Measurements from ENCODE around the gene BRSK1.
A peak's percentile ranks its signal among the peaks of the same experiment; 100 is the strongest.
"Not testable (repeated sequence)": the region's sequence is repeated elsewhere in the genome, so short reads cannot be mapped to it uniquely, and the experiment has no call there.

Gene BRSK1

DNA sequence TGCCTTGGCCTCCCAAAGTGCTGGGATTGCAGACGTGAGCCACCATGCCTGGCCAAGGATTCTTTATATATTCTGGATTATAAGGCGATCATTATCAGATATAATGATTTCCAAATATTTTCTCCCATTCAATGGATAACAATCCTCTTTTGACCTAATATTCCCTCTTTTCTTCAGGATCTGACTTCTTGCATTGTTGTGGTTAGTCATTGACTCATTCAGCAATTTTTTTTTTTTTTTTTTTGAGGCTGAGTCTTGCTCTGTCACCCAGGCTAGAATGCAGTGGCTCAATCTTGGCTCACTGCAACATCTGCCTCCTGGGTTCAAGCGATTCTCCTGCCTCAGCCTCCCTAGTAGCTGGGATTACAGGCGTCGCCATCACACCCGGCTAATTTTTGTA is 46.0 kb downstream of the BRSK1 start:
- H3K36me3 ChIP-seq (ENCODE audit: insufficient read depth, low read length); H3K4me2 ChIP-seq (ENCODE audit: low read length); H3K9ac ChIP-seq (ENCODE audit: low read depth, low read length); H3K9me3 ChIP-seq (replicated peaks; ENCODE audit: low read length); H3K4me1 ChIP-seq (ENCODE audit: control insufficient read depth, insufficient read depth, low read length); H3K4me3 ChIP-seq (ENCODE audit: low read length): not testable (repeated sequence)
- peaks cover 12% of the 10 kb centered on the region for H3K27me3 ChIP-seq (ENCODE audit: control insufficient read depth, insufficient read depth, low read length)

DNA sequence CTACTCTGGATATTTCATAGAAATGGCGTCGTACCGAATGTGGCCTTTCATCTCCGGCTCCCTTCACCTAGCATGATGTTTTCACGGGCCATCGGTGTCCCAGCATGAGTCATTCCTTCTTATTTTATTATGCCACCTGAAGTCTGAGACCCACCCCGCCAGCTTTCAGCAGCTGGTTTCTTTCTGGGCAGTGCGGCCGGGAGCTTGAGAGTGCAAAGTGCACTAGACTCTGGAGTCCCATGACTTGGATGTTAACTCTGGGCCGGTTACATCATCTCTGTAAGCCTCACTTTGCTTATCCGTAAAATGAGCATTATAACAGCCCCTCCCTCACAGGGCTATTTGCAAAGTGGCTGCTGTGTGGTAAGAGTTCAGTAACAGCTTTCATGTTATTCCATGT is 50.1 kb downstream of the BRSK1 start:
- H3K9me3 ChIP-seq (replicated peaks; ENCODE audit: low read length): no peaks in the 10 kb centered on the region
- peaks cover 6% of the 10 kb centered on the region for H3K4me1 ChIP-seq (ENCODE audit: control insufficient read depth, insufficient read depth, low read length)
- peaks cover 22% of the 10 kb centered on the region for H3K27me3 ChIP-seq (ENCODE audit: control insufficient read depth, insufficient read depth, low read length)
- H3K36me3 ChIP-seq (ENCODE audit: insufficient read depth, low read length): no peaks in the 10 kb centered on the region
- H3K9ac ChIP-seq (ENCODE audit: low read depth, low read length): no peak overlapping the region
- no peak overlapping the region for H3K4me3 ChIP-seq (ENCODE audit: low read length)
- no peak overlapping the region for H3K4me2 ChIP-seq (ENCODE audit: low read length)

DNA sequence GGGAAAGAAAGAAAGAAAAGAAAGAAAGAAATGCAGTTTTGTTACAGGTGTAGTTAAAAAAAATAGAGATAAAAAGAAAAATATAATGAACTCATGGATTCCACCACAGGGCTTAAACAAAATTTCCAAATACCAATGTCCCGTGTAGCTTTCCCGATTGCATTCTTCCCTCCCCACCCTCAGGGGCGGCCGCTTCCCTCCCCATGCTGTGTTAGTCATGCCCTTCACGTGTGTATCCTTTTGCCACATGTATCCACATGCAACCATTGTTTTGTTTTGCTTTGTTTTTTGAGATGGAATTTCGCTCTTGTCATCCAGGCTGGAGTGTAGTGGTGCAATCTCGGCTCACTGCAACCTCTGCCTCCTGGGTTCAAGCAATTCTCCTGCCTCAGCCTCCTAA is 52.3 kb downstream of the BRSK1 start:
- H3K36me3 ChIP-seq (ENCODE audit: insufficient read depth, low read length): no peaks in the 10 kb centered on the region
- no peak overlapping the region for H3K4me2 ChIP-seq (ENCODE audit: low read length)
- H3K9ac ChIP-seq (ENCODE audit: low read depth, low read length): no peak overlapping the region
- peaks cover 17% of the 10 kb centered on the region for H3K4me1 ChIP-seq (ENCODE audit: control insufficient read depth, insufficient read depth, low read length)
- peaks cover 22% of the 10 kb centered on the region for H3K27me3 ChIP-seq (ENCODE audit: control insufficient read depth, insufficient read depth, low read length)
- H3K4me3 ChIP-seq (ENCODE audit: low read length): no peak overlapping the region
- H3K9me3 ChIP-seq (replicated peaks; ENCODE audit: low read length): no peaks in the 10 kb centered on the region

DNA sequence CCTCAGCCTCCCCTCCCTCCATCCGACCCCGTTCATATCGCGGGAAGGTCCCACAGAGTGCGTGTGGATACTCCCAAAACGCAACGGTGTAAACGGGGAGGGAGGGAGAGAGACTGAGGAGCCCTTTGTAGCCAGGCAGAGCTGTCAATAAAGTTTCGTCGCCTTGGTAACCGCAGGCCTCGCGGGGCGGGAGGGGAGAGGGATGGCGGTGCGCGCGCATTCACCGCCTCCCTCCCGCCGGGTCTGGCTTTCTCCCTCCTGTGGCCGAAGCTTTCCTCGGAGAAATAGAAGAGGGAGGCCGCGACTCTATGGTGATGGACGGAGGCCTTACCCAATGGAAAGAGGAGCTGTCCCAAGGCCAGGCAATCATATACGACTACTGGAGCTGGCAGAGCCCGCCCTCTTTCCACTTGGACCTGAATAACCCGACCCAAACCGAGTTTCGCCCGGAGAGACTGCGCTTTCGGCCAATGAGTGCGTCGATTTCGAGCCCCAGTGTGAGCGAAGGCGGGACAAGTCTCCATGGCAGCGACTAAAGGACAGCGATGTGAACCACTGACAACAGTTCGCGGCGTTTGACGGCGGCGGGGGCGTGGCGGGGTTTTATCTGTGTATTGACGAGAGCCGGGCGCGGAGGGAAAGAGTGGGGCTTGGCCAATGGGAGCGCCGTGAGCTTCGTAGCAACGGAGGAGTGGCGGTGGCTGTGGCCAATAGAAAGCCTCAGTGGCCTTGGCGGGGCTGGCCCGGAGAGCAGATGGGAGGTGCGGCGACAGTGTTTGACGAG is 55.5 kb downstream of the BRSK1 start, which contains the start of gene KMT5C:
TSS of gene KMT5C (plus strand) at position 772 of the 784 bp plus-strand sequence. CDS start 2,061 bp downstream, outside the sequence.
- Histone ChIP-seq H3K27me3 (ENCODE audit: control insufficient read depth, insufficient read depth, low read length) (peaks cover 10% of the 10 kb centered on the region), H3K4me3 (ENCODE audit: low read length) (peak within 1 kb of the TSS; percentile 78), H3K4me2 (ENCODE audit: low read length) (peak within 1 kb of the TSS; percentile 95), H3K9me3 (replicated peaks; ENCODE audit: low read length) (no peaks in the 10 kb centered on the region), H3K9ac (ENCODE audit: low read depth, low read length) (peak within 1 kb of the TSS; percentile 86), H3K4me1 (ENCODE audit: control insufficient read depth, insufficient read depth, low read length) (peaks cover 22% of the 10 kb centered on the region), H3K36me3 (ENCODE audit: insufficient read depth, low read length) (no peaks in the 10 kb centered on the region)

DNA sequence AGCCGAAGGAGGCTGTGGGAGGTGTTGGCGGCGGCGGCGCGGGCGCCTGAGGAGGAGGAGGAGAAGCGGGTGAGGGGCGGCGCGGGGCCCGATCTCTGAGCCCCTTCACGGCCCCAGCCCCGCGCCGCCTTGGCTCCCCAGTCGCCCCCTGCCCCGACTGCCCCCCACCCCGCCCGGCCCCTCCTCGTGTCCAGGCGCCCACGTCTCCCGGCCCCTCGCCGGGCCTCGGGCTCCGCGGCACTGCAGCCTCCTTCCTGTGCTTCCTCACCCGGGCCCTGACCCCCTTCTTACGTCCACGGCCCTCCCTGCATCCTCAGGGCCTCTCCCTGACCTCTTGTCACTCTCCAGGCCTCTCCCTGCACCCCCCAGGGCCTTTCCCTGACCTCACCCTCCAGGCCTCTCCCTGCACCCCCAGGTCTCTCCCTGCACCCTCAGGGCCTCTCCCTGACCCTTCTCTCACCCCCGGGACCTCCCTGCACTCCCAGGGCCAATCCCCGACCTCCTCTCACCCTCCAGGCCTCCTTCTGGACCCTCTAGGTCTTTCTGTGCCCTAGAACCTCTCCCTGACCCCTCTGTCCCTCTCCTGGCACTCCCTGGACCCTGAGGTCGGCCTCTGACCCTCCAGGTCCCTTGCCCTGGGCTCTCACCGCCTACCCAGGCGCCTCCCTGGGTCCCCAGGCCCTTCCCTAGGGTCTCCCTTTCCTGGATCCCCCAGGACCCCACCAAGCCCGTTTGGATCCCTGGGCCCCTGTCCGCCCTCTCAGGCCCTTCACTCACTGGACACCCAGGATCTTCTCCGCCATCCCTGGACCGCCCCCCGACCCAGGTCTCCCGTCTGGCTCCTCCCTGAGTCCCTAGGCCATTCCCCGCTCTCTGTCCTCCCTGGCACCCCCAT is 56.3 kb downstream of the BRSK1 start:
- Histone ChIP-seq H3K36me3 (ENCODE audit: insufficient read depth, low read length) (no peaks in the 10 kb centered on the region), H3K9me3 (replicated peaks; ENCODE audit: low read length) (no peaks in the 10 kb centered on the region), H3K4me3 (ENCODE audit: low read length) (peak overlapping the region; percentile 78), H3K27me3 (ENCODE audit: control insufficient read depth, insufficient read depth, low read length) (peaks cover 10% of the 10 kb centered on the region), H3K4me1 (ENCODE audit: control insufficient read depth, insufficient read depth, low read length) (peaks cover 30% of the 10 kb centered on the region), H3K4me2 (ENCODE audit: low read length) (peak overlapping the region; percentile 95), H3K9ac (ENCODE audit: low read depth, low read length) (peak overlapping the region; percentile 80)

DNA sequence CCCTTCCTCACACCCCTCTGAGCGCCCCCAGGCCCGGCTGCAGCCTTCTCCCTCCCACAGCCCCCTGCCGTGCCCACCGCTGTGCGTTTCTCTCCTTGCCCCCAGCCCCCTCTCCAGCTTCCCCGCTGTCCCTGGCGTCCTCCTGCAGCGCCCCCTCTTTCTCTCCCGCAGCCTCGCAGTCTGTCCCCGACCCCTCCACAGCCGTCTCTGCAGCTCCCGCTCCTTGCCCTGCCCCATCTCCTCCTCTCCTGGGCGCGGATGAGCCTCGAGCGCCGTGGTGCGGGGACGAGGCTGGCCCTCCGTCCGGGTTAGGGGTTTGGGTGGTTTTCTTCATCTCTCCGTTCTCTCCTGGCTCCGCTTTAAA is 57.0 kb downstream of the BRSK1 start:
- peaks cover 10% of the 10 kb centered on the region for H3K27me3 ChIP-seq (ENCODE audit: control insufficient read depth, insufficient read depth, low read length)
- peak overlapping the region; percentile 95 for H3K4me2 ChIP-seq (ENCODE audit: low read length)
- no peaks in the 10 kb centered on the region for H3K36me3 ChIP-seq (ENCODE audit: insufficient read depth, low read length)
- peaks cover 36% of the 10 kb centered on the region for H3K4me1 ChIP-seq (ENCODE audit: control insufficient read depth, insufficient read depth, low read length)
- H3K9ac ChIP-seq (ENCODE audit: low read depth, low read length): peak overlapping the region; percentile 80
- H3K4me3 ChIP-seq (ENCODE audit: low read length): peak overlapping the region; percentile 78
- no peaks in the 10 kb centered on the region for H3K9me3 ChIP-seq (replicated peaks; ENCODE audit: low read length)

DNA sequence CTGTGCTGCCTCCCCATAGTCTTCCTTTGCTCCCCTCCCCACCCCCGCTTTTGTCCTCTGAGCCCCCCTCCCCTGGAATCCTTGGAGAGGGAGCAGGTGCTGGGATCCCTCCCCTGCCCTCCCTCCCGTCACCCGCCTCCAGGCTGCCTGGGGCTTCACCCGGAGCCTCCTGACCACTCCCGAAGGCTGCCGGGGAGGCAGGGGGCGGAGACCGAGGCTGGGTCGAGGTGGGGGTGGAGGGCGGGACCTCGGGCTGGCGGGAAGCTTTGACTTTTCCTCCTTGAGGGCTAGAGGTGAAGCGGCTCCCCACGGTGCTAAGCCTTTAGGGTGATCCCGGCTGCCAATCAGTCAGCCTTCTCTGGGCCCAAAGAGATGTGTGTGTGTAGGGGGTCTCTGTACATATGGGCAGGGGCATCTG is 57.4 kb downstream of the BRSK1 start:
- Histone ChIP-seq H3K36me3 (ENCODE audit: insufficient read depth, low read length) (no peaks in the 10 kb centered on the region), H3K27me3 (ENCODE audit: control insufficient read depth, insufficient read depth, low read length) (peaks cover 10% of the 10 kb centered on the region), H3K4me2 (ENCODE audit: low read length) (peak overlapping the region; percentile 95), H3K4me3 (ENCODE audit: low read length) (peak overlapping the region; percentile 78), H3K4me1 (ENCODE audit: control insufficient read depth, insufficient read depth, low read length) (peaks cover 40% of the 10 kb centered on the region), H3K9ac (ENCODE audit: low read depth, low read length) (no peak overlapping the region), H3K9me3 (replicated peaks; ENCODE audit: low read length) (no peaks in the 10 kb centered on the region)

DNA sequence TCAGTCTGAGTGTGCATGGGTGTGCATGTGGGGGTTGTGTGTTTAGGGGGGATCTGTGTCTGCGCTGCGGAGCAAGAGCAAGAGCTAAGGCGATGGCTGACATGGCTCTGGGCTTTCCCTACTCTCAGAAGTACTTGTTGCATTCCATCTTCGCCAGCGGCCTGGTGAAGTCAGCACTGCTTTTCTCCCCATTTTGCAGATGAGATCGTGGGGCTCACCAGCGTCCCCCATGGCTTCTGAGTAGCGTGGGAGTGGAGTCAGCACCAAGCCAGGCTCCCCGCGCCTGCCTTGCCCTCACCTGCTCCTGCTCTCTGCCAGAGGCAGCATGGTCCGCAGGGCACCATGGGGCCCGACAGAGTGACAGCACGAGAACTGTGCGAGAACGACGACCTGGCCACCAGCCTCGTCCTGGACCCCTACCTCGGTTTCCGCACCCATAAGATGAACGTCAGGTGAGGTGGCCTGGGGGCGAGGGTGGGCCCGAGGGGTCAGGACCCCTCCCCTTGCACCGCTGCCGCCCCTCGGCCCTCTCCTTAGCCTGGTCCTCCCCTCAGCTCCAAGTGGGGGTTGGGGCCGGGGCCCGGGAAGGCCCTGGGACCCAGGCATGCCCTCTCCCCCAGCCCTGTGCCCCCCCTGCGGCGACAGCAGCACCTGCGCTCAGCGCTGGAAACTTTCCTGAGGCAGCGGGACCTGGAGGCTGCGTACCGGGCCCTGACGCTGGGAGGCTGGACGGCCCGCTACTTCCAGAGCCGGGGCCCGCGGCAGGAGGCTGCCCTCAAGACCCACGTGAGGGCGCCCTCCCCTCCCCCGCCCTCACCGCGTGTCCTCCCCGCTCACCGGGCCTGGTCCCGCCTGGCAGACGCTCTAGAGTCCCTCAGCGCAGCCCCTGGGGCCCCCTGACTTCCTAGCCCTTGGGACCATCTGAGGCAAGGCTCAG is 58.1 kb downstream of the BRSK1 start:
- Histone ChIP-seq H3K36me3 (ENCODE audit: insufficient read depth, low read length) (no peaks in the 10 kb centered on the region), H3K9ac (ENCODE audit: low read depth, low read length) (no peak overlapping the region), H3K9me3 (replicated peaks; ENCODE audit: low read length) (no peaks in the 10 kb centered on the region), H3K4me1 (ENCODE audit: control insufficient read depth, insufficient read depth, low read length) (peaks cover 43% of the 10 kb centered on the region), H3K4me3 (ENCODE audit: low read length) (peak overlapping the region; percentile 54), H3K4me2 (ENCODE audit: low read length) (peak overlapping the region; percentile 95), H3K27me3 (ENCODE audit: control insufficient read depth, insufficient read depth, low read length) (peaks cover 6% of the 10 kb centered on the region)

DNA sequence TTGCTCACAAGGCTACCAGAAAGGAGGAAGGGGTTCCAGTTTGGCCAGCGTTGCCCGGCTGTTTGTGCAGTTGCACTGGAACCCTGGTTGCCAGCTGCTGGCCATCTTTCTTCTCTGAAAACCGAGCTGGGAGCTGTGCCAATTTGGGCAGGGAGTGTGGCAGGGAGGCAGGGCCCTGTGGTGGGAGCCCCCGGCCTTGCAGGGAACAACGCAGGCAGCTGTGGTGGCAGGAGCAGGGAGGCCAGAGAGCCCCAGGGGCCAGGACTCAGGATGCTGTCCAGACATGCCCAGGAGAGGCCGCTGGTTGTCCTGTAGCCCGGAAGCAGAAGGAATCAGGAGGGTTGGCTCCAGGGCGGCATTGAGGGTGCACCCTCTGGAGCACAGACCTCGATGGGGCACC is 60.6 kb downstream of the BRSK1 start:
- Histone ChIP-seq H3K4me3 (ENCODE audit: low read length) (no peak overlapping the region), H3K27me3 (ENCODE audit: control insufficient read depth, insufficient read depth, low read length) (no peaks in the 10 kb centered on the region), H3K9ac (ENCODE audit: low read depth, low read length) (no peak overlapping the region), H3K9me3 (replicated peaks; ENCODE audit: low read length) (no peaks in the 10 kb centered on the region), H3K36me3 (ENCODE audit: insufficient read depth, low read length) (no peaks in the 10 kb centered on the region), H3K4me1 (ENCODE audit: control insufficient read depth, insufficient read depth, low read length) (peaks cover 35% of the 10 kb centered on the region), H3K4me2 (ENCODE audit: low read length) (no peak overlapping the region)

DNA sequence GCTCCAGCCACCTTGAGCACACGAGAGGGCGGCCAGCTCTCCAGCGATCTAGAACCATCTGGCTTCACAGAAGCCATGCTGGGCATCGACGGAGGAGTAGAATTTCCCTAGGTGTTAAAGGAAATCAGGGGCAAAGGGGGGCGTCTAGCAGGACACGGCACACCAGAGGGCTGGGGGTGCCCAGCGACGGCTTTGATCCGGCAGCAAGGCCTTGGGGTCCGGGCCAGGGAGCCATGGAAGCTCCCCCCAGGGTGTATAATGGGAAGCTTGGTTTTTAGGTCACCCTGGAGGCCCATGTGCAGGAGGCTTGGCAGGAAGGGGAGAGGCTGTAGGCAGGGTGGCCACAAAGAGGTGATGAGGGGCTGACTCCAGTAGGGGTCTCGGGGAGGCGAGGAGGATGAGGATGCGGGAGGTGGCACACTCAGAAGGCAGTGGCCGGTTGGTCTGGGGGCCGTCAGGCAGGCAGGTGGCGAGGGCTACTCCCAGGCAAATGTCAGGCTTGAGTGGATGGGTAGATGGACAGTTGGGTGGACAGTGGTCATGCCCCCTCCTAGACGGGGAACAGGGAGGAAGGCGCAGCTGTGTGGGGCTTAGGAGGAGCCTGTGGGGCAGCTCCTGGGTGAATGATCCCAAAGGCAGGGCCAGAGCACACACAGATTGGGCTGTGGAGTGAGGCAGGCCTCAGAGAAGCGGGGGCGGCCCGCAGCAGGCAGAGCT is 61.5 kb downstream of the BRSK1 start:
- Histone ChIP-seq H3K9ac (ENCODE audit: low read depth, low read length) (no peak overlapping the region), H3K9me3 (replicated peaks; ENCODE audit: low read length) (no peaks in the 10 kb centered on the region), H3K4me1 (ENCODE audit: control insufficient read depth, insufficient read depth, low read length) (peaks cover 33% of the 10 kb centered on the region), H3K4me3 (ENCODE audit: low read length) (no peak overlapping the region), H3K36me3 (ENCODE audit: insufficient read depth, low read length) (no peaks in the 10 kb centered on the region), H3K4me2 (ENCODE audit: low read length) (peak overlapping the region; percentile 26), H3K27me3 (ENCODE audit: control insufficient read depth, insufficient read depth, low read length) (no peaks in the 10 kb centered on the region)
